Measurements from ENCODE around the gene NEU3. TPM values are rescaled to one million over a fixed set of nuclear protein-coding genes. Genes with fewer than 3 reads are reported as not detected.
"Not testable (repeated sequence)": the region's sequence is repeated elsewhere in the genome, so short reads cannot be mapped to it uniquely, and the experiment has no call there.

The NEU3 gene
- total RNA-seq, 1 donor from 2014 or later: 7.9 TPM

- no peak for DNase-seq (ENCODE audit: low read depth)
- Histone ChIP-seq H3K4me3 (ENCODE audit: low read depth, low read length) (no peak overlapping the region), H3K36me3 (ENCODE audit: control insufficient read depth, insufficient read depth, low read length) (no peaks in the 10 kb centered on the region), H3K27me3 (ENCODE audit: control insufficient read depth, insufficient read depth, low read length) (no peaks in the 10 kb centered on the region)
- TF ChIP-seq, protein P1, sequence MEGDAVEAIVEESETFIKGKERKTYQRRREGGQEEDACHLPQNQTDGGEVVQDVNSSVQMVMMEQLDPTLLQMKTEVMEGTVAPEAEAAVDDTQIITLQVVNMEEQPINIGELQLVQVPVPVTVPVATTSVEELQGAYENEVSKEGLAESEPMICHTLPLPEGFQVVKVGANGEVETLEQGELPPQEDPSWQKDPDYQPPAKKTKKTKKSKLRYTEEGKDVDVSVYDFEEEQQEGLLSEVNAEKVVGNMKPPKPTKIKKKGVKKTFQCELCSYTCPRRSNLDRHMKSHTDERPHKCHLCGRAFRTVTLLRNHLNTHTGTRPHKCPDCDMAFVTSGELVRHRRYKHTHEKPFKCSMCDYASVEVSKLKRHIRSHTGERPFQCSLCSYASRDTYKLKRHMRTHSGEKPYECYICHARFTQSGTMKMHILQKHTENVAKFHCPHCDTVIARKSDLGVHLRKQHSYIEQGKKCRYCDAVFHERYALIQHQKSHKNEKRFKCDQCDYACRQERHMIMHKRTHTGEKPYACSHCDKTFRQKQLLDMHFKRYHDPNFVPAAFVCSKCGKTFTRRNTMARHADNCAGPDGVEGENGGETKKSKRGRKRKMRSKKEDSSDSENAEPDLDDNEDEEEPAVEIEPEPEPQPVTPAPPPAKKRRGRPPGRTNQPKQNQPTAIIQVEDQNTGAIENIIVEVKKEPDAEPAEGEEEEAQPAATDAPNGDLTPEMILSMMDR (IDR thresholded peaks at IDR 0.05; ENCODE audit: insufficient read depth, low read length, poor library complexity, severe bottlenecking): no peak
Measured at GRCh38 chr11:75033916-75034315, 45.2 kb downstream of the NEU3 start.

GRCh38 chr11:75035256-75035655 is 46.5 kb downstream of the NEU3 start:
- H3K4me3 ChIP-seq (ENCODE audit: low read depth, low read length): no peak overlapping the region
- TF ChIP-seq, protein P1 (IDR thresholded peaks at IDR 0.05; ENCODE audit: insufficient read depth, low read length, poor library complexity, severe bottlenecking): no peak
- no peaks in the 10 kb centered on the region for H3K36me3 ChIP-seq (ENCODE audit: control insufficient read depth, insufficient read depth, low read length)
- no peaks in the 10 kb centered on the region for H3K27me3 ChIP-seq (ENCODE audit: control insufficient read depth, insufficient read depth, low read length)
- DNase-seq (ENCODE audit: low read depth): no peak

- TF ChIP-seq, protein P1 (IDR thresholded peaks at IDR 0.05; ENCODE audit: insufficient read depth, low read length, poor library complexity, severe bottlenecking): no peak
- peak; percentile 45 for DNase-seq (ENCODE audit: low read depth)
- no peaks in the 10 kb centered on the region for H3K36me3 ChIP-seq (ENCODE audit: control insufficient read depth, insufficient read depth, low read length)
Measured at GRCh38 chr11:75035911-75036565, 47.3 kb downstream of the NEU3 start.

DNA sequence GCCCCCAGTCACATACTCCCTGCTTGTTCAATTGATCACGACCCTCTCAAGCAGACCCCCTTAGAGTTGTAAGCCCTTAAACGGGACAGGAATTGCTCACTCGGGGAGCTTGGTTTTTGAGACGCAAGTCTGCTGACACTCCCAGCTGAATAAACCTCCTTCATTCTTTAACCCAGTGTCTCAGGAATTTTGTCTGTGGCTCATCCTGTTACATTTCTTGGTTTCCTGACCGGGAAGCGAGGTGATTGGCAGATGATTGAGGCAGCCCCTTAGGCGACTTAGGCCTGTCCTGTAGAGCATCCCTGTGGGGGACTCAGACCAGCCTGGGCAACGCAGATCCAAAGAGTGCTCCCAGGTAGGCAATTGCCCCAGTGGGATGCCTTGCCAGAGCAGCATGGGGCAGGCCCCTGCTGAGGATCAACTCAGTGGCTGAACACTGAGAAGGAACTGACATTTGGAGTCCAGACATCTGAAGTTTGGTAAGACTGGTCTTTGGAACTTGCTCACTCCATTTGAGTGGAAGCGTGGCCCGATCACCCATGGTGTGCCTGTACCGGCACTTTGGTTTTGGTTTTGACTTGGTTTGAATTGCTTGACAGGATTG is 51.5 kb downstream of the NEU3 start:
- no peak overlapping the region for H3K4me3 ChIP-seq (ENCODE audit: low read depth, low read length)
- TF ChIP-seq, protein P1 (IDR thresholded peaks at IDR 0.05; ENCODE audit: insufficient read depth, low read length, poor library complexity, severe bottlenecking): no peak
- DNase-seq (ENCODE audit: low read depth): no peak
- H3K27me3 ChIP-seq (ENCODE audit: control insufficient read depth, insufficient read depth, low read length): no peaks in the 10 kb centered on the region
- no peaks in the 10 kb centered on the region for H3K36me3 ChIP-seq (ENCODE audit: control insufficient read depth, insufficient read depth, low read length)

More at GRCh38 chr11:75035911-75036565, 47.3 kb downstream of the NEU3 start:
- Histone ChIP-seq H3K4me3 (ENCODE audit: low read depth, low read length) (no peak overlapping the region), H3K27me3 (ENCODE audit: control insufficient read depth, insufficient read depth, low read length) (no peaks in the 10 kb centered on the region)

DNA sequence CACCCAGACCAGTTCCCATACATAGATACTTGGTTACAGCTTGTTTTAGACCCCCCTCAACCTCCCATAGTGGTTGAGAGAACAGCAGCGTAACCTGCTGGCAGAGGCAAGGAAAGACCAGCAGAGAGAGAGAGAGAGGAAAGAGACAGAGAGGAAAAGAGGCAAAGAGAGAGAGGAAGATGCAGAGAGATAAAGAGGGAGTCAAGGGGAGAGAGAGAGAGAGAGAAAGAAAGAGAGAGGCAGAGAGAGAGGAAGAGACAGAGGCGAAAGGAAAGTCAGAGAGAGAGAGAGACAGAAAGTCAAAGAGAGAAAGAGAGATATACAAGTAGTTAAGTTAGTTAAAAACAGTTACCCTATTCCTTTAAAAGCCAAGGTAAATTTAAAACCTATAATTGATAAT is 52.5 kb downstream of the NEU3 start:
- no peak for DNase-seq (ENCODE audit: low read depth)
- H3K27me3 ChIP-seq (ENCODE audit: control insufficient read depth, insufficient read depth, low read length): no peaks in the 10 kb centered on the region
- H3K4me3 ChIP-seq (ENCODE audit: low read depth, low read length): no peak overlapping the region
- no peaks in the 10 kb centered on the region for H3K36me3 ChIP-seq (ENCODE audit: control insufficient read depth, insufficient read depth, low read length)
- TF ChIP-seq, protein P1 (IDR thresholded peaks at IDR 0.05; ENCODE audit: insufficient read depth, low read length, poor library complexity, severe bottlenecking): no peak

DNA sequence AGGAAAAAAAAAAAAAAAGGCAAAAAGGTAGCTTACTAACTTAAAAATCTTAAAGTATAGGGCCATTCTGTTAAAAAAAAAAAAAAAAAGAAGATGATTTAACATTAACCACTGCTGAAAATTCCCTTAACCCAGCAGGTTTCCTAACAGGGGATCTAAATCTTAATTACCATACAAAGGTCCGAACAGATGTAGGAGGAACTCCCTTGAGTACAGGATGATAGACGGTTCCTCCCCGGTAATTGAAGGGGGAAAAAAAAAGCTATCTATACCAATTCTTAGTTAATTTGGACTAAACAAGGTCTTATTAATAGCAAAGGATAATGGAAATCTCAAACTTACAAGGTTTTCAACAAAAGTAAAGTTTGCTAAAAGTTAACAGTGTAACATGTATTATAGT is 53.1 kb downstream of the NEU3 start:
- H3K27me3 ChIP-seq (ENCODE audit: control insufficient read depth, insufficient read depth, low read length); H3K36me3 ChIP-seq (ENCODE audit: control insufficient read depth, insufficient read depth, low read length); H3K4me3 ChIP-seq (ENCODE audit: low read depth, low read length): not testable (repeated sequence)

DNA sequence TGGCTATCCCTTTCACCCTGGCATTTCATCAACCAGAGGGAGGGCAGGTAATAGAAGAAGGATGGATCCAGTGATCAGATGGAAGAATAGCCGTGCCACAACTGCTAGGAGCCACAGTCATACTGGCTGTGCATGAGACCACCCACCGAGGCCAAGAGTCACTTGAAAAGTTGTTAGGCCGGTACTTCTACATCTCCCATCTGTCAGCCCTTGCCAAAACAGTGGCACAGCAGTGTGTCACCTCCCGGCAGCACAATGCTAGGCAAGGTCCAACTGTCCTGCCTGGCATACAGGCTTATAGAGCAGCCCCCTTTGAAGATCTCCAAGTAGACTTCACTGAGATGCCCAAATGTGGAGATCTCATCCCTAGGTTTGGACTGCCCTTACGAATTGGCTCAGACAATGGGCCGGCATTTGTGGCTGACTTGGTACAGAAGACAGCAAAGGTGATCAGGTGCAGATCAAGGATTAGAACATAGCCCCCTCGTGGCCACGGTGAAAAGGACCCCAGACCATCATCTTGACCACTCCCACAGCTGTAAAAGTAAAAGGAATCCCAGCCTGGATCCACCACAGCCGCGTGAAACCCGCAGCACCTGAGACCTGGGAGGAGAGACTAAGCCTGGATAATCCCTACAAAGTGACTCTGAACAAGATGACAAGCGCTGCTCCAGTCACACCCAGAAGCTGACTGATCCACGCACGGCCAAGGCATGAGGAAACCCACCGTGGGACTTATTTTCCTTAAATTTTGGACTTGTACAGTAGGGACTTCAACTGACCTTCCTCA is 55.8 kb downstream of the NEU3 start:
- not testable (repeated sequence) for H3K4me3 ChIP-seq (ENCODE audit: low read depth, low read length); H3K36me3 ChIP-seq (ENCODE audit: control insufficient read depth, insufficient read depth, low read length); H3K27me3 ChIP-seq (ENCODE audit: control insufficient read depth, insufficient read depth, low read length); DNase-seq (ENCODE audit: low read depth)

More for the DNA sequence above, 53.1 kb downstream of the NEU3 start:
- not testable (repeated sequence) for DNase-seq (ENCODE audit: low read depth)

DNA sequence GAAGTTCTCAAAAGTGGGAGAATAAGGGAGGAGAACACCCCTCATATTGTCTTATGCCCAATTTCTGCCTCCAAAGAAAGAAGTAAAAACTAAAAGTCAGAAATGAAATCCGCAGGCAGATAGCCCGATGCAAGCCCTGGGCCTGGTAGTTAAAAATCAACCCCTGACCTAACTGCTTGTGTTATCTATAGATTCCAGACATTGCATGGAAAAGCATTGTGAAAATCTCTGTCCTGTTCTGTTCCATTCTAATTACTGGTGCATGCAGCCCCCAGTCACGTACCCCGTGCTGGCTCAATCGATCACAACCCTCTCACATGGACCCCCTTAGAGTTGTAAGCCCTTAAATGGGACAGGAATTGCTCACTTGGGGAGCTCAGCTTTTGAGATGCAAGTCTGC is 57.9 kb downstream of the NEU3 start:
- H3K36me3 ChIP-seq (ENCODE audit: control insufficient read depth, insufficient read depth, low read length); H3K4me3 ChIP-seq (ENCODE audit: low read depth, low read length); DNase-seq (ENCODE audit: low read depth); H3K27me3 ChIP-seq (ENCODE audit: control insufficient read depth, insufficient read depth, low read length): not testable (repeated sequence)

All from kidney epithelial cell (primary cell).